Measurements from ENCODE around the gene VSIG10L2. TPM values are rescaled to one million over a fixed set of nuclear protein-coding genes. Genes with fewer than 3 reads are reported as not detected.
"Not testable (repeated sequence)": the region's sequence is repeated elsewhere in the genome, so short reads cannot be mapped to it uniquely, and the experiment has no call there.

The VSIG10L2 gene
- total RNA-seq, 2 donors from 2014 or later = not detected

GRCh38 chr11:125978181-125978716, 32.4 kb downstream of the VSIG10L2 start:
- peak overlapping the region in 1 of 4 donors; percentile 53 for H3K27ac ChIP-seq
- no peak for ATAC-seq
- no peak overlapping the region for H3K4me3 ChIP-seq
- intact Hi-C loops (cut with DNase I) = no loop called here
- H3K27me3 ChIP-seq = no peaks in the 10 kb centered on the region
- no peaks in the 10 kb centered on the region for H3K9me3 ChIP-seq
- no peak for TF ChIP-seq POLR2A (IDR thresholded peaks at IDR 0.05)
- no peak for TF ChIP-seq CTCF (IDR thresholded peaks at IDR 0.05)
- 56 to 68% methylated on average over 6 of the region's 6 CpGs for WGBS, 2 donors
- no peak for DNase-seq
- H3K4me1 ChIP-seq = no peaks in the 10 kb centered on the region
- H3K36me3 ChIP-seq (replicated peaks in 1 of 2; ENCODE audit: insufficient read depth in 1 of 2, low read depth in 2 of 2) = no peaks in the 10 kb centered on the region

GRCh38 chr11:125978778-125979407, 33.0 kb downstream of the VSIG10L2 start:
- Histone ChIP-seq H3K4me1 (no peaks in the 10 kb centered on the region), H3K36me3 (replicated peaks in 1 of 2; ENCODE audit: insufficient read depth in 1 of 2, low read depth in 2 of 2) (no peaks in the 10 kb centered on the region), H3K27ac (peak overlapping the region in 1 of 4 donors; percentile 53), H3K4me3 (no peak overlapping the region), H3K27me3 (no peaks in the 10 kb centered on the region), H3K9me3 (no peaks in the 10 kb centered on the region)
- intact Hi-C loops (cut with DNase I) = no loop called here
- no peak for DNase-seq
- 49 to 62% methylated on average over 3 of the region's 3 CpGs for WGBS, 2 donors
- TF ChIP-seq POLR2A (IDR thresholded peaks at IDR 0.05) = no peak
- TF ChIP-seq CTCF (IDR thresholded peaks at IDR 0.05) = no peak
- ATAC-seq = no peak

GRCh38 chr11:125979511-125979910, 33.7 kb downstream of the VSIG10L2 start:
- ATAC-seq (no peak), DNase-seq (no peak)
- WGBS, 2 donors = 71 to 78% methylated on average over 3 of the region's 3 CpGs
- no peak overlapping the region for H3K4me3 ChIP-seq
- peak overlapping the region in 1 of 4 donors; percentile 53 for H3K27ac ChIP-seq
- no peaks in the 10 kb centered on the region for H3K27me3 ChIP-seq
- H3K4me1 ChIP-seq = no peaks in the 10 kb centered on the region
- H3K36me3 ChIP-seq (replicated peaks in 1 of 2; ENCODE audit: insufficient read depth in 1 of 2, low read depth in 2 of 2) = no peaks in the 10 kb centered on the region
- TF ChIP-seq POLR2A (IDR thresholded peaks at IDR 0.05) = no peak
- TF ChIP-seq CTCF (IDR thresholded peaks at IDR 0.05) = no peak
- intact Hi-C loops (cut with DNase I) = no loop called here
- no peaks in the 10 kb centered on the region for H3K9me3 ChIP-seq

GRCh38 chr11:125980436-125980835, 34.6 kb downstream of the VSIG10L2 start:
- no peak for ATAC-seq
- Histone ChIP-seq H3K9me3 (no peaks in the 10 kb centered on the region), H3K27me3 (no peaks in the 10 kb centered on the region), H3K36me3 (replicated peaks in 1 of 2; ENCODE audit: insufficient read depth in 1 of 2, low read depth in 2 of 2) (no peaks in the 10 kb centered on the region), H3K4me3 (no peak overlapping the region), H3K27ac (no peak overlapping the region), H3K4me1 (no peaks in the 10 kb centered on the region)
- TF ChIP-seq CTCF (IDR thresholded peaks at IDR 0.05) (no peak), POLR2A (IDR thresholded peaks at IDR 0.05) (no peak)
- WGBS, 2 donors = 82 to 97% methylated on average over 8 of the region's 8 CpGs
- intact Hi-C loops (cut with DNase I) = no loop called here
- no peak for DNase-seq

GRCh38 chr11:125982348-125982730, 36.5 kb downstream of the VSIG10L2 start:
- intact Hi-C loops (cut with DNase I) = no loop called here
- Histone ChIP-seq H3K27ac (no peak overlapping the region), H3K4me1 (no peaks in the 10 kb centered on the region), H3K4me3 (no peak overlapping the region), H3K36me3 (replicated peaks in 1 of 2; ENCODE audit: insufficient read depth in 1 of 2, low read depth in 2 of 2) (no peaks in the 10 kb centered on the region), H3K27me3 (no peaks in the 10 kb centered on the region), H3K9me3 (no peaks in the 10 kb centered on the region)
- no peak for DNase-seq
- TF ChIP-seq CTCF (IDR thresholded peaks at IDR 0.05) (no peak), POLR2A (IDR thresholded peaks at IDR 0.05) (no peak)
- WGBS, 2 donors = 88 to 89% methylated on average over 3 of the region's 3 CpGs
- no peak for ATAC-seq

GRCh38 chr11:125985956-125986355, 40.1 kb downstream of the VSIG10L2 start:
- intact Hi-C loops (cut with DNase I); DNase-seq; H3K4me3 ChIP-seq; H3K36me3 ChIP-seq (replicated peaks in 1 of 2; ENCODE audit: insufficient read depth in 1 of 2, low read depth in 2 of 2); H3K9me3 ChIP-seq; H3K27me3 ChIP-seq; ATAC-seq; H3K27ac ChIP-seq; H3K4me1 ChIP-seq: not testable (repeated sequence)
- 95 to 98% methylated on average over 6 of the region's 6 CpGs for WGBS, 2 donors
